Measurements from ENCODE around the gene NT5C2. TPM values are rescaled to one million over a fixed set of nuclear protein-coding genes. Genes with fewer than 3 reads are reported as not detected.
A peak's percentile ranks its signal among the peaks of the same experiment; 100 is the strongest.

Gene NT5C2
- total RNA-seq = 100 to 1,000 TPM in 1 of 2 donors, 10 to 100 TPM in 1; 88.4 to 112 TPM

DNA sequence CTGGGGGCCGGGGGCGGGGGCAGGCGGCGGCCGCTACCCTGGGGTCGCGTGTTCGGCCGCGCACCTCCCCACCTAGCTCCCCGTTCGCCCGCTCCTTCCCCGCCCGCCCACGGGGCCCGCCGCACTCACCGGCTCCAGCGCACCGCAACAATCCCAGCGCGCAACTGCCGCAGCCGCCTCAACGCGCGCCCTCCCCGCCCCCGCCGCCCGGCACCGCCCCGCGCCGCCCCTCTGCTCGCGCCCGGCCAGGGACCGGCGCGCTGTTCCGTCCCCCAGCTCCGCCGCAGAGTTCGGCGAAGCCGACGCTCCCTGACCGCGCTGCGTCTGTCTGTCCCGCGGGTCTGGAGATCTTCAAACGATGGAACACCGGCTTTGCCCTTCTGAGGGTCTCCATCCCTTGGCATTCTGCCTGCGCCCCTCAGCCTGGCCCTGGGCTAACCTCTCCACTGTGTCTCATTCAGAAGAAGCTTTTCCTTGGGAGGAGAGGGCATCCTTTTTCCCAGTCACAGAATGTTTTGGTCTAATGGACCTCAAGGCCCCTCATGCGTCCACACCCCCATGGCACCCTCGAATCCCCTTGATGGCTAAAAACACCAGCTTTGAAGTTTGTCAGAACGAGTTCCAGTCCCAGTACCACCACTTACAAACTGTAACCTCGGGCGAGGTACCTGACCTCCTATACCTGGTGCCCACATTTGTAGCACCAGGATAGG lies at the start of gene NT5C2:
Gene NT5C2 (minus strand): TSS at position 166 of the 713 bp plus-strand sequence. CDS start 18,314 bp downstream, outside the sequence.
- intact Hi-C loops (cut with DNase I) = loop anchor here (2.0 to 5.0 kb wide), 3 partner anchors 41 to 274 kb away; partner anchors contain the start of gene CNNM2
- Histone ChIP-seq H3K9me3 (no peaks in the 10 kb centered on the region), H3K27ac (peak within 1 kb of the TSS; percentile 96 to 97), H3K4me3 (peak within 1 kb of the TSS; percentile 99), H3K27me3 (replicated peaks; ENCODE audit: insufficient read depth) (no peaks in the 10 kb centered on the region), H3K36me3 (no peaks in the 10 kb centered on the region), H3K4me1 (replicated peaks) (no peaks in the 10 kb centered on the region)
- peak; percentile 79 for DNase-seq (ENCODE audit: low spot score)
- TF ChIP-seq, protein P1, sequence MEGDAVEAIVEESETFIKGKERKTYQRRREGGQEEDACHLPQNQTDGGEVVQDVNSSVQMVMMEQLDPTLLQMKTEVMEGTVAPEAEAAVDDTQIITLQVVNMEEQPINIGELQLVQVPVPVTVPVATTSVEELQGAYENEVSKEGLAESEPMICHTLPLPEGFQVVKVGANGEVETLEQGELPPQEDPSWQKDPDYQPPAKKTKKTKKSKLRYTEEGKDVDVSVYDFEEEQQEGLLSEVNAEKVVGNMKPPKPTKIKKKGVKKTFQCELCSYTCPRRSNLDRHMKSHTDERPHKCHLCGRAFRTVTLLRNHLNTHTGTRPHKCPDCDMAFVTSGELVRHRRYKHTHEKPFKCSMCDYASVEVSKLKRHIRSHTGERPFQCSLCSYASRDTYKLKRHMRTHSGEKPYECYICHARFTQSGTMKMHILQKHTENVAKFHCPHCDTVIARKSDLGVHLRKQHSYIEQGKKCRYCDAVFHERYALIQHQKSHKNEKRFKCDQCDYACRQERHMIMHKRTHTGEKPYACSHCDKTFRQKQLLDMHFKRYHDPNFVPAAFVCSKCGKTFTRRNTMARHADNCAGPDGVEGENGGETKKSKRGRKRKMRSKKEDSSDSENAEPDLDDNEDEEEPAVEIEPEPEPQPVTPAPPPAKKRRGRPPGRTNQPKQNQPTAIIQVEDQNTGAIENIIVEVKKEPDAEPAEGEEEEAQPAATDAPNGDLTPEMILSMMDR (IDR thresholded peaks at IDR 0.05) = no peak
- no peak for TF ChIP-seq POLR2AphosphoS5 (IDR thresholded peaks at IDR 0.05)
- peak; percentile 63 for TF ChIP-seq POLR2A (IDR thresholded peaks at IDR 0.05)
- 5% methylated on average over 62 of the region's 62 CpGs for WGBS

DNA sequence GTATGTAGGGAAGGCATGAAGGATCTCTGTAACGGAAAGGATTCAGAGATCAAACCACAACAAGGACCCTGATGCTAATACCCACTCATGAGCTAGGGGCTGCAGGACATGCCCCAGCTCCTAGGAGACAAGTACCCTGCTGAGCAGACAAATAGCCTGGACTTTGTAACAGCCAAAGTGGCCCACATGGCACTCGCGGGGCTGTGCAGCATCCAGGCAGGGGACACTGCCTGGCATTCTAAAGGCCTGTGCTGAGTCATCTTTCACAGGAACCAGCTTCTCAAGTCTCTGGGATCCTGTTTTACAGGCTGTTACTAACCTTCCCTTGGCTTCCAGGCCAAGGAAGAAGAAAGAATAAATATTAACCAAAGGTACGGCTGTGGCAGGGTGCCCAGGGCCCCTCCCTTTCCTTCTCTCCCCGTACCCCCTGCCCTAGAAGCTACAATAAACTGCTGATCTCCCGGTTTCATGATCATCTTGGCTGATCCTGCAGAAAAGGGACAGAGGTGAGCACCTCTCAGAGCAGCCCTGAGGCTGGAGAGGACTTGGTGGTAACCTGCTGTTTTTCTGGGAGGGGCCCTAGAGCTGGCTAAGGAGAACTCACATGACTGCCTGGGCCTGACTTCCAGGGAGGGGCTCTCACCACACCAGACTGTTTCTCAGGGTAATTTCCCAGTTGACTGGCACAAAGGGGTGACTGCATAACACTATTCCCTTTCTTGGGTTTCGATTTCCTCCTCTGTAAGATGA lies 48.4 kb upstream of the NT5C2 start:
- Histone ChIP-seq H3K36me3 (no peaks in the 10 kb centered on the region), H3K9me3 (no peaks in the 10 kb centered on the region), H3K27me3 (replicated peaks; ENCODE audit: insufficient read depth) (no peaks in the 10 kb centered on the region), H3K4me1 (replicated peaks) (peaks cover 16% of the 10 kb centered on the region), H3K4me3 (no peak overlapping the region), H3K27ac (peak overlapping the region; percentile 72 to 78)
- intact Hi-C loops (cut with DNase I) = loop anchor here (5.0 to 10.0 kb wide), 2 partner anchors 49 to 517 kb away; partner anchors contain the start of gene NT5C2
- peak; percentile 91 for DNase-seq (ENCODE audit: low spot score)
- peak; percentile 94 for TF ChIP-seq POLR2AphosphoS5 (IDR thresholded peaks at IDR 0.05)
- TF ChIP-seq POLR2A (IDR thresholded peaks at IDR 0.05) = no peak
- 19% methylated on average over 7 of the region's 7 CpGs for WGBS

DNA sequence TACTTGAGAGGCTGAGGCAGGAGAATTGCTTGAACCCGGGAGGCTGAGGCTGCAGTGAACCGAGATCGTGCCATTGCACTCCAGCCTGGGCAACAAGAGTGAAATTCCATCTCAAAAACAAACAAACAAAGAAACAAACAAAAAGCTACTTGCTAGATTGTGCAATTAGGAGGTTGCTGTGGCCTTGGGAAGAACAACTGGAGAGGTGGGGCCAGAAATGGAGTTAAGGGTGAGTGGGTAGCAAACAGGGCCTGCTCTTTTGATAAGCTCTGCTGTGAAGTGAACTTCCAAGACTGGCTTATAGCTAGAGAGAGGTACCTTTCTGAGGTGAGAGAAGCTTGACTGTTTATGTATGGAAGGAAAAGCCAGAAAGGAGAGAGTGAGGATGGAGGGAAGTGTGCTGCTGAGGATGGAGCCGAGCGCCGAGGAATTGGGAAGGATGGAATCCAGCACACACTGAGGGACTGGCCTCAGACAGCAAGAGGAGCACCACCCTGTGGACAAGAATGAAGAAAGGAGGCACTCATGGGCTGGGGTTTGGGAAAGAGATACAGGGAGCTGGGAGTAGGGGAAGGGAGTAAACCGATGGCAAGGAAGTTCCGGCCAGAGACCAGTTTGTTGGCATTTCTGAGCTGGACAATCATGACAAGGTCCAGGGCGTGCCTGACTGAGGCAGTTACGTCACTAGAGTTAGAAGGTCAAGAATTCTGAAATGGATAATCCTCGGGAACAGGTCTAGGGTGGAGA lies 45.6 kb upstream of the NT5C2 start:
- Histone ChIP-seq H3K36me3 (no peaks in the 10 kb centered on the region), H3K4me3 (no peak overlapping the region), H3K27ac (no peak overlapping the region), H3K9me3 (no peaks in the 10 kb centered on the region), H3K27me3 (replicated peaks; ENCODE audit: insufficient read depth) (no peaks in the 10 kb centered on the region), H3K4me1 (replicated peaks) (peaks cover 16% of the 10 kb centered on the region)
- 78% methylated on average over 11 of the region's 11 CpGs for WGBS
- DNase-seq (ENCODE audit: low spot score) = no peak
- TF ChIP-seq, protein P1 (IDR thresholded peaks at IDR 0.05) = peak in 1 of 4 experiments; percentile 5
- TF ChIP-seq POLR2A (IDR thresholded peaks at IDR 0.05) (no peak), POLR2AphosphoS5 (IDR thresholded peaks at IDR 0.05) (no peak)
- intact Hi-C loops (cut with DNase I) = no loop called here

DNA sequence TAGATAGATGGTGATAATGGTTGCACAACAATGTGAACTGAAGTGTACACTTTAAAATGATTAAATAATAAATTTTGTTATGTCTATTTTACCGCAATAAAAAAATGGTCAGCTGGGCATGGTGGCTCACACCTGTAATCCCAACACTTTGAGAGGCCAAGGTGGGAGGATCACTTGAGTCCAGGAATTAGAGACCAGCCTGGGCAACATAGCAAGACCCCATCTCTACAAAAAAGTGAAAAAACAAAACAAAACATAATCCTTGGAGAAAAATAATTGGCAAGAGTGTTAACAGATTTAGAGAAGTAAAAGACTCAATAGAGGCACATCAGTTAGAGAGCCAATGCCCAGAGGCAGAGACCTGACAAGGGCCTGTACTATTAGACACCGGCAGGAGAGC lies 42.7 kb upstream of the NT5C2 start:
- peaks cover 9% of the 10 kb centered on the region for H3K4me1 ChIP-seq (replicated peaks)
- DNase-seq (ENCODE audit: low spot score) = no peak
- WGBS = 75% methylated on average over 2 of the region's 2 CpGs
- no peaks in the 10 kb centered on the region for H3K36me3 ChIP-seq
- H3K9me3 ChIP-seq = no peaks in the 10 kb centered on the region
- H3K27ac ChIP-seq = no peak overlapping the region
- no peak overlapping the region for H3K4me3 ChIP-seq
- TF ChIP-seq POLR2A (IDR thresholded peaks at IDR 0.05) = no peak
- TF ChIP-seq, protein P1 (IDR thresholded peaks at IDR 0.05) = no peak
- no peak for TF ChIP-seq POLR2AphosphoS5 (IDR thresholded peaks at IDR 0.05)
- H3K27me3 ChIP-seq (replicated peaks; ENCODE audit: insufficient read depth) = no peaks in the 10 kb centered on the region
- intact Hi-C loops (cut with DNase I) = no loop called here
